H9 (cell line): Measurements from ENCODE around the gene TNFRSF11A. TPM values are rescaled to one million over a fixed set of nuclear protein-coding genes. Genes with fewer than 3 reads are reported as not detected.

ENCODE experiments used
- DNase-seq: peaks from one replicate; pipeline ENCODE4 v3.0.0-alpha.2; 2017
- H2AFZ ChIP-seq: one replicate; pipeline ENCODE4 v1.6.1; 2013; ENCODE audit warnings: mild to moderate bottlenecking, low read length, control low read depth, moderate library complexity
- H2AK5ac ChIP-seq: 2 replicates; pipeline ENCODE4 v1.6.1; 2013; ENCODE audit warnings: low read length, control low read depth, mixed read lengths; ENCODE audit not compliant: insufficient read length
- H2BK120ac ChIP-seq: one replicate; pipeline ENCODE4 v1.6.1; 2013; ENCODE audit warnings: low read depth, mild to moderate bottlenecking, low read length, control low read depth, inconsistent platforms; ENCODE audit not compliant: poor library complexity, severe bottlenecking
- H2BK12ac ChIP-seq: 2 replicates; pipeline ENCODE4 v1.6.1; 2013; ENCODE audit warnings: low read length, control low read depth, mixed read lengths, low read depth; ENCODE audit not compliant: insufficient read length
- H2BK15ac ChIP-seq: 2 replicates; pipeline ENCODE4 v1.6.1; 2013; ENCODE audit warnings: low read depth, low read length, control low read depth
- H2BK20ac ChIP-seq: one replicate; pipeline ENCODE4 v1.6.1; 2013; ENCODE audit warnings: low read depth, mild to moderate bottlenecking, low read length, control low read depth, inconsistent platforms; ENCODE audit not compliant: poor library complexity, severe bottlenecking
- H2BK5ac ChIP-seq: 2 replicates; pipeline ENCODE4 v1.6.1; 2013; ENCODE audit warnings: low read length, control low read depth, mixed read lengths; ENCODE audit not compliant: insufficient read length
- H3K14ac ChIP-seq: 2 replicates; pipeline ENCODE4 v1.6.1; 2013; ENCODE audit warnings: low read length, control low read depth; ENCODE audit not compliant: insufficient read depth
- H3K18ac ChIP-seq: 2 replicates; pipeline ENCODE4 v1.6.1; 2013; ENCODE audit warnings: low read depth, mild to moderate bottlenecking, mixed read lengths, low read length, control low read depth; ENCODE audit not compliant: insufficient read length
- H3K23ac ChIP-seq: 2 replicates; pipeline ENCODE4 v1.6.1; 2013; ENCODE audit warnings: low read length, control low read depth, mixed read lengths, low read depth; ENCODE audit not compliant: insufficient read length
- H3K23me2 ChIP-seq: 2 replicates; pipeline ENCODE4 v1.6.1; 2013; ENCODE audit warnings: low read depth, mild to moderate bottlenecking, mixed read lengths, low read length, control low read depth; ENCODE audit not compliant: insufficient read length, poor library complexity, severe bottlenecking
- H3K27ac ChIP-seq: 2 replicates; pipeline ENCODE4 v1.5.1; 2013; ENCODE audit warnings: low read length, control low read depth, mixed read lengths, low read depth; ENCODE audit not compliant: insufficient read length
- H3K27me3 ChIP-seq: 2 replicates; pipeline ENCODE4 v1.6.1; 2013; ENCODE audit warnings: low read length, control low read depth, inconsistent platforms; ENCODE audit not compliant: insufficient read depth
- H3K4ac ChIP-seq: 2 replicates; pipeline ENCODE4 v1.6.1; 2013; ENCODE audit warnings: low read depth, mild to moderate bottlenecking, control low read depth, inconsistent platforms, low read length, moderate library complexity
- H3K4me1 ChIP-seq: 2 replicates; pipeline ENCODE4 v1.6.1; 2013; ENCODE audit warnings: low read length, control low read depth, inconsistent platforms; ENCODE audit not compliant: insufficient read depth
- H3K4me2 ChIP-seq: 2 replicates; pipeline ENCODE4 v1.6.1; 2013; ENCODE audit warnings: low read length, control low read depth, mixed read lengths; ENCODE audit not compliant: insufficient read length, insufficient read depth
- H3K56ac ChIP-seq: 2 replicates; pipeline ENCODE4 v1.6.1; 2013; ENCODE audit warnings: low read depth, mild to moderate bottlenecking, mixed read lengths, low read length, control low read depth; ENCODE audit not compliant: insufficient read length
- H3K79me1 ChIP-seq: 2 replicates; pipeline ENCODE4 v1.6.1; 2013; ENCODE audit warnings: low read depth, mild to moderate bottlenecking, moderate library complexity, low read length, control low read depth, inconsistent platforms; ENCODE audit not compliant: insufficient read depth, poor library complexity, severe bottlenecking
- H3K79me2 ChIP-seq: 2 replicates; pipeline ENCODE4 v1.6.1; 2013; ENCODE audit warnings: low read length, control low read depth, inconsistent platforms; ENCODE audit not compliant: insufficient read depth
- H3K9ac ChIP-seq: 2 replicates; pipeline ENCODE4 v1.6.1; 2013; ENCODE audit warnings: low read length, control low read depth, mixed read lengths; ENCODE audit not compliant: insufficient read length; ENCODE audit errors: extremely low read depth
- H3K9me3 ChIP-seq: one replicate; pipeline ENCODE4 v1.6.1; 2013; ENCODE audit warnings: low read depth, low read length, inconsistent platforms; ENCODE audit not compliant: control insufficient read depth
- H3T11ph ChIP-seq: one replicate; pipeline ENCODE4 v1.6.1; 2013; ENCODE audit warnings: mild to moderate bottlenecking, low read length, control low read depth, inconsistent platforms
- H4K20me1 ChIP-seq: one replicate; pipeline ENCODE4 v1.6.1; 2013; ENCODE audit not compliant: control insufficient read depth, insufficient read length, insufficient read depth
- H4K5ac ChIP-seq: 2 replicates; pipeline ENCODE4 v1.6.1; 2013; ENCODE audit warnings: low read depth, mild to moderate bottlenecking, mixed read lengths, low read length, control low read depth; ENCODE audit not compliant: insufficient read length
- H4K8ac ChIP-seq: replicated peaks from 2 replicates; pipeline ENCODE4 v1.6.1; 2013; ENCODE audit warnings: low read length, control low read depth, mixed read lengths, low read depth; ENCODE audit not compliant: insufficient read length
- H4K91ac ChIP-seq: 2 replicates; pipeline ENCODE4 v1.6.1; 2013; ENCODE audit warnings: low read depth, mild to moderate bottlenecking, moderate library complexity, mixed read lengths, low read length, control low read depth; ENCODE audit not compliant: insufficient read length
- H3K27ac Mint-ChIP-seq, 3 experiments: 2 replicates in 2 of 3; 3 replicates in 1 of 3; pipeline ENCODE4 v1.8.0; 2020 to 2021; ENCODE audit warnings: mixed read lengths in 3 of 3, mild to moderate bottlenecking in 1 of 3, moderate library complexity in 1 of 3
- H3K27me3 Mint-ChIP-seq: 2 replicates; pipeline ENCODE4 v1.8.0; 2021; ENCODE audit warnings: low read depth, mild to moderate bottlenecking, moderate library complexity, mixed read lengths
- H3K36me3 Mint-ChIP-seq, 3 experiments: 2 replicates in 2 of 3; 3 replicates in 1 of 3; pipeline ENCODE4 v1.8.0; 2020 to 2021; ENCODE audit warnings: low read depth in 3 of 3, mixed read lengths in 3 of 3; ENCODE audit not compliant: insufficient read depth in 1 of 3
- H3K4me1 Mint-ChIP-seq, 2 experiments: 2 replicates each; pipeline ENCODE4 v1.8.0; 2020; ENCODE audit warnings: mixed read lengths in 2 of 2
- H3K4me3 Mint-ChIP-seq, 2 experiments: 2 replicates in 1 of 2; 3 replicates in 1 of 2; pipeline ENCODE4 v1.8.0; 2020 to 2021; ENCODE audit warnings: mild to moderate bottlenecking in 2 of 2, mixed read lengths in 2 of 2, moderate library complexity in 1 of 2
- H3K9me3 Mint-ChIP-seq, 2 experiments: 2 replicates in 1 of 2; 3 replicates in 1 of 2; pipeline ENCODE4 v1.8.0; 2020; ENCODE audit warnings: mild to moderate bottlenecking in 2 of 2, mixed read lengths in 2 of 2, moderate library complexity in 1 of 2
- WGBS: extraction: QIAGEN DNeasy Blood & Tissue Kit; methylation state at CpG from one replicate; pipeline ENCODE4 v1.1.7; 2013; ENCODE audit warnings: missing lambda C conversion rate, low lambda C conversion rate, mixed read lengths; ENCODE audit not compliant: insufficient read length; ENCODE audit errors: extremely low coverage; 5-methylcytosine and 5-hydroxymethylcytosine counted together
- total RNA-seq: library from RNA; stranded (reverse); gene quantifications from 2 replicates; pipeline ENCODE4 v1.2.1, GENCODE V29; 2021
- TF ChIP-seq, protein P1 (sequence below): fragments of 200-600 bp; sonication (generic); conservative IDR thresholded peaks from 3 replicates; pipeline ENCODE4 v1.8.0; 2021; ENCODE audit warnings: antibody characterized with exemption, mild to moderate bottlenecking

TNFRSF11A gene
- total RNA-seq, 1 experiment from 2014 or later: 7.8 TPM

DNA sequence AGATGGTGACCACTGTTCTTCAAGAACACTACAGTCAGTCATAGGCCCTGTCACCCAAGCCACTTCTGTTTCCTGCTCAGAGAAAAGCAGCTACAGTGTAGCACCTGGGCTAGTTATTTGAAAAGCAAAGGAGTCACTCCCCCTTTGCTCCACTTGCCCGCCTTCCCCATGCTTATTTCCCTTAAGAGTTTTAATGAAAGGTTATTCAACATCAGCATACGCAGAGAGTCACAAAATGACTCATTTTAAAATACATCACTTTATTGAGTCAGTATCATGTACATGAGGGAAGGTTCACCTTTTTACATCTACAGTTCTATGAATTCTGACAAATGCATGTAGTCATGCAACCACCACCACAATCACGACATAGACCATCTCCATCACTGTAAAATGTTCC lies 71.3 kb downstream of the TNFRSF11A start:
- Histone ChIP-seq H3K14ac (no peak overlapping the region), H2BK120ac (no peak overlapping the region), H2BK12ac (no peak overlapping the region), H2BK15ac (no peak overlapping the region), H2AFZ (no peak overlapping the region), H3K27ac (no peak overlapping the region), H3K18ac (no peak overlapping the region), H3K79me1 (no peaks in the 10 kb centered on the region), H3T11ph (no peak overlapping the region), H4K20me1 (no peaks in the 10 kb centered on the region), H4K8ac (no peak overlapping the region), H3K4me1 (peaks cover 5% of the 10 kb centered on the region; the same call in 1 of the 2 replicates), H2AK5ac (no peak overlapping the region), H2BK5ac (no peak overlapping the region), H3K4me2 (no peak overlapping the region), H3K27me3 (no peaks in the 10 kb centered on the region), H4K91ac (no peak overlapping the region), H3K56ac (no peak overlapping the region), H3K9ac (no peak overlapping the region), H3K9me3 (peaks cover 2% of the 10 kb centered on the region), H3K4ac (no peak overlapping the region), H2BK20ac (no peak overlapping the region), H4K5ac (no peak overlapping the region), H3K23me2 (no peaks in the 10 kb centered on the region), H3K23ac (no peak overlapping the region), H3K79me2 (no peaks in the 10 kb centered on the region)
- no peak for DNase-seq
- WGBS: no CpG with 5 or more reads among the region's 3 CpGs
- no peak overlapping the region for H3K4me3 Mint-ChIP-seq
- H3K27me3 Mint-ChIP-seq: no peaks in the 10 kb centered on the region; the same call in 1 of the 2 replicates
- peaks cover 28 to 34% of the 10 kb centered on the region in 2 experiments for H3K4me1 Mint-ChIP-seq
- TF ChIP-seq, protein P1, sequence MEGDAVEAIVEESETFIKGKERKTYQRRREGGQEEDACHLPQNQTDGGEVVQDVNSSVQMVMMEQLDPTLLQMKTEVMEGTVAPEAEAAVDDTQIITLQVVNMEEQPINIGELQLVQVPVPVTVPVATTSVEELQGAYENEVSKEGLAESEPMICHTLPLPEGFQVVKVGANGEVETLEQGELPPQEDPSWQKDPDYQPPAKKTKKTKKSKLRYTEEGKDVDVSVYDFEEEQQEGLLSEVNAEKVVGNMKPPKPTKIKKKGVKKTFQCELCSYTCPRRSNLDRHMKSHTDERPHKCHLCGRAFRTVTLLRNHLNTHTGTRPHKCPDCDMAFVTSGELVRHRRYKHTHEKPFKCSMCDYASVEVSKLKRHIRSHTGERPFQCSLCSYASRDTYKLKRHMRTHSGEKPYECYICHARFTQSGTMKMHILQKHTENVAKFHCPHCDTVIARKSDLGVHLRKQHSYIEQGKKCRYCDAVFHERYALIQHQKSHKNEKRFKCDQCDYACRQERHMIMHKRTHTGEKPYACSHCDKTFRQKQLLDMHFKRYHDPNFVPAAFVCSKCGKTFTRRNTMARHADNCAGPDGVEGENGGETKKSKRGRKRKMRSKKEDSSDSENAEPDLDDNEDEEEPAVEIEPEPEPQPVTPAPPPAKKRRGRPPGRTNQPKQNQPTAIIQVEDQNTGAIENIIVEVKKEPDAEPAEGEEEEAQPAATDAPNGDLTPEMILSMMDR: no peak
- H3K9me3 Mint-ChIP-seq: peaks cover 3 to 4% of the 10 kb centered on the region in 2 experiments
- H3K36me3 Mint-ChIP-seq: peaks cover 0 to 3% (median 2%) of the 10 kb centered on the region in 3 experiments; a peak in 4 of 7 replicates
- H3K27ac Mint-ChIP-seq: no peak overlapping the region
